Right cardiac atrium (tissue), 5 donors: ENCODE results near the gene AADACL4. TPM values are rescaled to one million over a fixed set of nuclear protein-coding genes. Genes with fewer than 3 reads are reported as not detected.

Source experiments
- ATAC-seq, 2 donors: fragments of 200-7000 bp; cut with Tn5 transposase; one replicate each; pipeline versions ENCODE4 v1.8.0 to v1.9.1; 2020; ENCODE audit warnings: moderate library complexity in 2 of 2, mild to moderate bottlenecking in 1 of 2
- DNase-seq, 3 donors: peaks; one replicate each; pipeline ENCODE4 v3.0.0-alpha.2; 2020
- H3K27ac ChIP-seq: one replicate; pipeline ENCODE4 v1.5.1; 2013; ENCODE audit warnings: mild to moderate bottlenecking, low read length, control low read depth, moderate library complexity
- H3K27me3 ChIP-seq: one replicate; pipeline ENCODE4 v1.6.1; 2013; ENCODE audit not compliant: control insufficient read depth, insufficient read depth
- H3K4me1 ChIP-seq: one replicate; pipeline ENCODE4 v1.6.1; 2013; ENCODE audit warnings: low read length; ENCODE audit not compliant: control insufficient read depth, insufficient read depth
- H3K4me3 ChIP-seq: one replicate; pipeline ENCODE4 v1.5.1; 2013; ENCODE audit warnings: low read length, control low read depth
- H3K9me3 ChIP-seq: one replicate; pipeline ENCODE4 v1.6.1; 2013; ENCODE audit warnings: low read length; ENCODE audit not compliant: control insufficient read depth
- WGBS: extraction: QIAGEN DNeasy Blood & Tissue Kit; methylation state at CpG from one replicate; pipeline ENCODE4 v1.1.7; 2013; 5-methylcytosine and 5-hydroxymethylcytosine counted together
- intact Hi-C, 4 donors: fragments of 100-400 bp; cut with DNase I; formaldehyde crosslinking; loops; one replicate each; pipeline versions ENCODE4 v1.11.0 to v1.14.0; 2022 to 2023
- polyA plus RNA-seq: library from polyadenylated mRNA; stranded (reverse); fragments of 200-250 nt; gene quantifications from one replicate; pipeline ENCODE4 v1.2.3, GENCODE V29; 2013
- total RNA-seq, 4 donors: library from RNA; stranded (reverse); fragmentation: NEBNext Ultra II Directional; extraction: Animal tissue kit (Norgen Biotek cat#: 25700); gene quantifications; one replicate each; pipeline ENCODE4 v1.2.1, GENCODE V29; 2021
- donor health status: healthy with polysubstance abuse.
- donor health status: DM: no; HTN: yes; CAD: no.
- donor health status: DM: no; HTN: no; CAD: no.
- donor health status: DM: no; HTN: yes; CAD: no; lungs with severe emphysema.
- donor health status: DM: yes; HTN: yes; CAD: no.

AADACL4 gene
- total and polyA plus RNA-seq, 5 donors: not detected

DNA sequence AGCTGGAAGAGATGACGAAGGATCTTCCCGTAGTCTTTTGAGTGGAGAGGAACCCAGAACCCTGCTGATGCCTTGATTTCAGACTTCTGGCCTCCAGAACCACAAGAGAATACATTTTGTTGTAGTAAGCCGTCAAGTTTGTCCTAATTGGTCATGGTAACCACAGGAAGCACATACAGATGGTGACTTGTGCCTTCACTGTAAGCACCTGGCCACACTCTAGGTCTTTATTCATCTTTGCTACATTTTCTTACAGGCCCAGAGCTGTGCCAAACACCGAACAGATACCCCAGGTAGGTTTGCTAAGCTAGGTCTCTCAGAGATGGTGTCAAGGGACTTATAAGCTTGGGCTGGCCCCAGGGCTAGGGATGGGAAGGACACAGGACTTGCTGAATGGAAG is 30.7 kb upstream of the AADACL4 start:
- intact Hi-C loops: loop anchor here in 3 of 4 donors (10.0 kb wide), 3 partner anchors 58 to 138 kb away; no protein-coding TSS in a partner anchor
- DNase-seq: no peak
- H3K9me3 ChIP-seq: no peaks in the 10 kb centered on the region
- WGBS: 92% methylated on average over 4 of the region's 4 CpGs
- H3K4me3 ChIP-seq: no peak overlapping the region
- H3K27me3 ChIP-seq: no peaks in the 10 kb centered on the region
- no peak overlapping the region for H3K27ac ChIP-seq
- no peak for ATAC-seq
- peaks cover 5% of the 10 kb centered on the region for H3K4me1 ChIP-seq

DNA sequence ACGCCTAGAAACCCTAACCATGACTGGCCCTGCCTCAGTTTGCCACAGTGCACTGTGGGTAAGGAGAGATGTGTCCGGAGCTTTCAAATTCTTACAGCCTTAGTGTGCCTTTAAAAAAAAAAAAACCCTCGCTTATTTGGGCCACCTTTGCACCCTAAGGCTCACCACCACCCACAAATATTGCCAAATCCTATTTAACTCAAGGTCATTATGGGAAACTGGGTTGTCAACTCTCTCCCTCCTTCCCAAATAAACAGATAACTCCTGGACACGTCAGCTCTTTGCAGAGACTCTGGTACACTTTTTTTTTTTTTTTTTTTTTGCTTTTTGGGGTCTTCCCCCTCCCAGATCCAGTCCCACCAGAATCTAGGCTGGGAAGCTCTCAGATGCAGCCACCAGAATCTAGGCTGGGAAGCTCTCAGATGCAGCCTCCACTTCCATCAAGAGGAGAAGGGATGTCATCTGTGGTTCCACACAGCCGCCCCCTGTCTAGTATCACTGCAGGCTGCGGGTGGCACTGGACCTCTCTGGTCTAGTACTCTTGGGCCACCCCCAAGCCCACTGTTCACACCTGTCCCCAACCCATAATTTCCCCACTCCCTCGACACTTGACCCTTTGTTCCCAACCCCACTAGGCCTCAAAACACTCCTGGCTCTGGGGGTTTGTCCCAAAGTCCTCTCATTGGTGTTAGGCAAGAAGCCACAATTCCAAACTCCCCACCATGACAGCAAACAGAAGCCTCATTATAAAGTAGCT is 29.3 kb upstream of the AADACL4 start:
- H3K27me3 ChIP-seq: no peaks in the 10 kb centered on the region
- H3K27ac ChIP-seq: peak overlapping the region; percentile 98
- DNase-seq (no peak), ATAC-seq (no peak)
- peak overlapping the region; percentile 78 for H3K4me3 ChIP-seq
- WGBS: 78% methylated on average over 7 of the region's 7 CpGs
- H3K4me1 ChIP-seq: peaks cover 8% of the 10 kb centered on the region
- H3K9me3 ChIP-seq: no peaks in the 10 kb centered on the region
- intact Hi-C loops: loop anchor here in 3 of 4 donors (5.0 to 10.0 kb wide), 5 partner anchors 57 to 207 kb away; no protein-coding TSS in a partner anchor

DNA sequence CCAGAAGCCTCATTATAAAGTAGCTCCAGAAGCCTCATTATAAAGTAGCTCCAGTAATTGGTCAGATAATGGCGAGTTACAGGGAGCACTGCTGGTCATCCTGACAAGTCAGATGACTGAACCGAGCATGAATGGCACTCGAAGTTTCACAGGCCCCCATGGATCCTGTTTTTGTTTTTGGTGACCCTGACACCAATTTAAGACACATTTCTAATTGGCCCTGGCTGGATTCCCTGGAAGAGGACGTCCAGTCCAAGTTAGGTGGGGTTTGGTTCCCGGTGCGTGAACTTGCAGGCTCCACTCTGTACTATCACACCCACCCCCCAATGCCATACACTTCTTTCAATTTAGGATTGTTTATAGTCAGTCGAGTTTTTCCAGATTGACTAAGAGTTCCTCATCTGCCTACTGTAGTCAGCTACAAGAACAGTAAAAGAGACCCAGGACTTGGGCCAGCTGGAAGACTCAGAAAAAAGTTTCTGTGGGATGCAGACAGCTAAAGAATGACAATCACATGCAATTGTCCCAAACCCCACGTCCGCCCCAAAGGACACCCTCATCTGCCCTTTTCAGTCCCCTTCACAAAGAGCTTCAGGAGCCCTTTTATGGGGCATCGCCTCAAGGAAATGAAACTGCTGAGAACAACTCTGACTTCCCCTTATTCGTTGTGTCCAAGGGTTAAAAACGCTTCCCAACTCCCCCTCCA is 28.6 kb upstream of the AADACL4 start:
- DNase-seq (peak in 1 of 3 donors; percentile 60), ATAC-seq (no peak)
- intact Hi-C loops: loop anchor here in 3 of 4 donors (5.0 to 10.0 kb wide), 5 partner anchors 58 to 208 kb away; no protein-coding TSS in a partner anchor
- H3K9me3 ChIP-seq: no peaks in the 10 kb centered on the region
- H3K4me1 ChIP-seq: peaks cover 9% of the 10 kb centered on the region
- no peaks in the 10 kb centered on the region for H3K27me3 ChIP-seq
- 10% methylated on average over 12 of the region's 12 CpGs for WGBS
- H3K4me3 ChIP-seq: peak overlapping the region; percentile 78
- H3K27ac ChIP-seq: peak overlapping the region; percentile 98

DNA sequence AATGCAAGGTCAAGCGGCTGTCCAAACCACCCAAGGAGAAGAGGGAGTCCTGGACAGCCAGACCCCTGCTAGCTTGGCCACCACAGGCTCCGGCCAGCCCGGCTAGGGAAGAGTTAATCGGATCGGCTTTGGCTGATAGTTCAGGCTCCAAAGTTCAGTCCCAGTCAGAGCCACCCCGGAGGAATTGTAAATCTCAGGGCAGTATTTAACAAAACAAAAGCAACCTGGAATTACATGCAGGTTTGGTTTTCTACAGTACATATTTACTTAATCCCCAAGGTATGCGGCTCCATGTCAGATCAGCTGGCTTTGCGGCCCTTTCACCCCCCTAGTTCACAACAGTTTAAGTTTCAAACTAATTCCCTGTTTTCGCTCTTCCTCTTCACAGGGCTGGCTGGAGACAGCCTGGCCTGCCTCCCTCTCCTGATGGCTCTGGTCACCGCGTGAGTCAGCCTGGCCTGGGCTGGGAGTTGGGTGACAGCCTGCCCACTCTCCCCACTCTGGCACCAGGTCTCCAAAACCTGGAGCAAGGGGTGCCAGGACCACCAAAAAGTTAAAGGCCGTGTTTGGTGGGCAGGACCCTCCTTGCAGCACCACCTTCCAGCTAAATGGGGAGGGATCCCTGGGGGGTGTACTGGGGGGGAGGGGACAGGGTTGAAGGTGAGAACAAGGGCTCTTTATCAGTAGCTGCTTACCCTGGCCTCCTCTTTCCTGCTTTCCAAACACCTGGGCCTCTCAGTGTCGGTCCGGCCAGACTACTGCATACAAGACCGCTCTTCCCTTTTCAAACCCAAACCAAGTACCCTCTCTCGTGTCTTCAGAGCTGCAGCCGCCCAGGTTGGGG is 27.8 kb upstream of the AADACL4 start:
- intact Hi-C loops: loop anchor here in 3 of 4 donors (5.0 to 10.0 kb wide), 5 partner anchors 59 to 209 kb away; no protein-coding TSS in a partner anchor
- peak; percentile 61 to 71 for ATAC-seq
- Histone ChIP-seq H3K4me3 (peak overlapping the region; percentile 78), H3K9me3 (no peaks in the 10 kb centered on the region), H3K27ac (peak overlapping the region; percentile 98), H3K4me1 (peaks cover 7% of the 10 kb centered on the region), H3K27me3 (no peaks in the 10 kb centered on the region)
- WGBS: 7% methylated on average over 17 of the region's 17 CpGs
- peak; percentile 77 to 89 (median 87) for DNase-seq

DNA sequence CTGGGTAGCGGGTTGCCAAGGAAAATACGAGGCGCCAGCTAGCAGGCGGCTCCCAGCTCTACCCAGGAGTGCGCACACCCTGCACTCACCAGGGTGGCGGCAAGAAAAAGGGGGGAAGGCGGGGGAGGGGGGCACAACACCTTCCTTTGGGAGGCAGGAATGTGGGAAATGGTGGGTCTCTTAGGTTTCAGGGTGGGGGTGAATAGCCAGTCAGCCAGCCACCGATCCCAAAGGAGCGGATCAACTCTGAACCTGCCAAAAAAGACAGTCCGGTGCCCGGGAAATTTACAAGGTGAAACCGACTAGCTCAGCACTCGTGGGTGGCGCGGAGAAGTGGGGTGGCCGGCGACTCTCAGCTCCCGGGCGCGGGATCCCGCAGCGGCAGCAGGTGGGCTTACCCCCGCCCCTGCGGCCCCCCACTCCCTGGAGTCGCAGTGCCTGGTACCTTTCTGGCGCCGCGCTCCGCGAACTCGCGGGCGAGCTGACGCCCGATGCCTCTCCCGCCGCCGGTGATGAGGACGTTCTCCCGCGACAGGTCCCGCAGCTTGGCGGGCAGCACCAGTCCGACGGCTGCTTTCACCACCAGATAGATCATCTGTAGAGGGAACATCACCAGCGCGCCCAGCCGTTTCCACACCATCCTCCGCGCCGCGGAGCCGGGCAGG is 27.0 kb upstream of the AADACL4 start:
- WGBS: 3% methylated on average over 53 of the region's 53 CpGs
- ATAC-seq: peak; percentile 7 to 20
- H3K4me1 ChIP-seq: peaks cover 9% of the 10 kb centered on the region
- DNase-seq: peak in 2 of 3 donors; percentile 84
- H3K4me3 ChIP-seq: peak overlapping the region; percentile 78
- H3K27me3 ChIP-seq: no peaks in the 10 kb centered on the region
- intact Hi-C loops: loop anchor here in 3 of 4 donors (5.0 to 10.0 kb wide), 5 partner anchors 60 to 210 kb away; no protein-coding TSS in a partner anchor
- no peaks in the 10 kb centered on the region for H3K9me3 ChIP-seq
- H3K27ac ChIP-seq: peak overlapping the region; percentile 98

DNA sequence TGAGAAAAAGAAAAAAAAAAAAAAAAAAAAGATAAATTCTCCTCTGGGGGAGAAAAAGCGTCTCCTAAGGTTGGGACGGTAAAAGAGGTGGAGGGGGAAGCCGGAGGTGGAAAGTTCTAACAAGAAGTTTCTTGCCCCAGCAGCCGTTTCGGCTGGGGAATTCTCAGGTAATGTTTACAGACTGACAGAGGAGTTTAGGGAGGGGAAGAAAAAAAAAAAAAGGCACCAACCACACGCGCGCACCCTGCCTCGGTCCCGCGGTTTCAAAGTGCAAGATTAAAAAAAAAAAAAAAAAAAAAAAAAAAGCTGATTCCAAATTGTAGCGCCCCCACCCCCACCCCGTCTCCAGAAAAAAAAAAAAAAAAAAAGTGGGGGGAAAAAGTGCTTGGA is 26.4 kb upstream of the AADACL4 start:
- H3K9me3 ChIP-seq: no peaks in the 10 kb centered on the region
- no peak for DNase-seq
- intact Hi-C loops: loop anchor here in 3 of 4 donors (5.0 to 10.0 kb wide), 5 partner anchors 60 to 210 kb away; no protein-coding TSS in a partner anchor
- H3K27ac ChIP-seq: peak overlapping the region; percentile 98
- no peak for ATAC-seq
- peak overlapping the region; percentile 78 for H3K4me3 ChIP-seq
- peaks cover 13% of the 10 kb centered on the region for H3K4me1 ChIP-seq
- WGBS: under 1% methylated on average over 12 of the region's 13 CpGs
- no peaks in the 10 kb centered on the region for H3K27me3 ChIP-seq

DNA sequence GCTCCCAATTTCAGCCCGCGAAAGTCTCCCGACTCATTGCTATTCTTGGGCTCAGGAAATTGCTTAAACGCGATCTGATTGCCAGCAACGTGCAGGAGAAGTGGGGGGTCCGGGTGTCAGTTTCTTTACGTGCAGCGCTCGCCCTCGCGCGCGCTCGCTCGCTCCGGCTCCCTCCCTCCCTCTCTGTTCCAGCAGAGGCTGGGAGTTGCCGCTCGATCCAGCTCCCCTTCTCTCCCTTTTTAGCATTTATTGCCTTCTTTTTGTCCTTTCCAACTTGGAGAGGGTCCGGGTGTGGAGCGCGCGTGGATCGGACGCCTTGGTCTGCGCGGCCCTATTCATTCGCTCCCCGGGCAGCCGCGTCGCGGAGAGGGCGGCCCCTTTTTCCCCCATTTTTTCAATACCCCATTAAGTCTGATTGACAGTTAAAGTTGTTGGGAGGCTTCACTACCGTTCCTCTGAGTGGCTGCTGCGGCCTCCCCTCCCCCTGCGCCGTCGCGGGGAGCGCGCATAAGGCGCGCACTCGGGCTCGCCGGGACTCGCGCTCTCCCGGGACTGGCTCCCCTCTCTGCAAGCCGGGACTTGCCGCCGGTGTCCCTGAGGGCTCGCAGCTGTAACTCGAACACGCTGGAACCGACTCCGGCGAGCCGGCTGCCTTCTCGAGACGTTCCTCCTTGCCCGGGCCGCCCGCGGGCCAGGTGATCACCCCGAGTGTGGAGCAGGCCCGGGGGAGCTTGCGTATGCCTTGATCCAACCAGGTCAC is 25.8 kb upstream of the AADACL4 start, which contains the start of gene DHRS3:
DHRS3 (minus strand) TSS at position 310 of the 760 bp plus-strand sequence. CDS start 862 bp downstream, outside the sequence.
- peak within 1 kb of the TSS; percentile 98 for H3K27ac ChIP-seq

DNA sequence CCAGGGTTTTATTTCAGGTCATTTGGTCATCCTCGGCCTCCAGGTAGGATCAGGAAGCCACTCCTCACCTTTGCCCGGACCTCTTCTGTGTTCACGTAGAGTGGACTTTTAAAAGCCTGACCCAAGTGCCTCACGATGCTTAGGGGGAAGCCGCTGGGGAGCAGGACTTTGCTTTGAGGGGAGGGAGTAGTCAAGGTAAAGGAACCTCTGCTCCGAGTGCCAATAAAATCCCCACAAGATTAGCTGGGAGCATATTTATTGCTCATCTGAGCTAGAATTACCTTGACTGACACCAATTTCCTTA is 25.3 kb upstream of the AADACL4 start:
- intact Hi-C loops: loop anchor here in 3 of 4 donors (5.0 to 10.0 kb wide), 5 partner anchors 61 to 211 kb away; no protein-coding TSS in a partner anchor
- no peaks in the 10 kb centered on the region for H3K9me3 ChIP-seq
- peak overlapping the region; percentile 78 for H3K4me3 ChIP-seq
- peak overlapping the region; percentile 80 for H3K27ac ChIP-seq
- H3K27me3 ChIP-seq: no peaks in the 10 kb centered on the region
- H3K4me1 ChIP-seq: peaks cover 16% of the 10 kb centered on the region
- 17% methylated on average over 6 of the region's 6 CpGs for WGBS
- no peak for ATAC-seq
- DNase-seq: no peak

More for the DNA sequence above, 25.8 kb upstream of the AADACL4 start, which contains the start of gene DHRS3:
- peaks cover 16% of the 10 kb centered on the region for H3K4me1 ChIP-seq
- ATAC-seq (peak; percentile 71 to 75), DNase-seq (peak; percentile 82 to 94 (median 94))
- intact Hi-C loops: loop anchor here in 3 of 4 donors (5.0 to 10.0 kb wide), 5 partner anchors 61 to 211 kb away; no protein-coding TSS in a partner anchor
- 1% methylated on average over 69 of the region's 69 CpGs for WGBS
- H3K4me3 ChIP-seq: peak within 1 kb of the TSS; percentile 78
- no peaks in the 10 kb centered on the region for H3K9me3 ChIP-seq
- H3K27me3 ChIP-seq: no peaks in the 10 kb centered on the region

DNA sequence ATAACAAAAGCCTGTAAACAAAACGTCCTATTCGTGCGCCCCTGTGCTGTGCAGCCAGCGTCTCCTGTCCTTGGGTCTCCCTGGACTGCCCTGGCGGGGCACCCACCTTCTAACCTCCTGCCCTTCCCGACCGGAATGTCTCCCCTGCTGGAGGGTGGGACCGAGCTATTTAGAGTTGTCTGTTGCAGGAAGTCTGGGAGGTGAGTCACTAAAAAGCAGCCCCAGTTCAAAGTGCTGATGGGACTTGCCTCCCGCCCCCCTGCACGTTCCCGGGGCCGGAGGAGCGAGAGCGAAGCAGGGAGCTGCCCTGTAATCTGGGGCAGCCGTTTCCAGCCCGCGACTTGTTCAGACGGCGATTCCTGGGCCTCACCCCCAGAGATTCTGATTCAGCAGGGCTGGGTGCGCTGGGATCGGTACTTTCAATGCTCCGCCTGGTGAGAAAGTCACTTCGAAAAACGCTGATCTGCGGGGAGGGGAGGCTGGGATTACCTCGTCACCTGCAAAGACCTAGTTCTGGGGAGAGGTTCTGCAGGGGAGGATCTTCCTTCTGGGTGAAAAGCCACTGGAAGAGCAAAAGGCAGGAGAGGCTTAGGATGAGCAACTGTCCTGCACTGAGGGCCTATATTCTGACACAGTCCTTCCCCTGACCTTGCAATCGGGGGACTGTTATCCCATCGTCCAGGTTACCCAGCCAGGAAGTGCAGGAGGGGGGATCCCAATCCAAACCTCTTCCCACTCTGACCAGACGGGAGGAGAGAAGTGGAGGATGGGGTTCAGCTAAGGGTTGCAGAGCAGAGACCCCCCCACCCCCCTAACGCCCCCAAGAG is 24.7 kb upstream of the AADACL4 start:
- peak; percentile 82 to 87 (median 87) for DNase-seq
- intact Hi-C loops: loop anchor here in 3 of 4 donors (5.0 to 10.0 kb wide), 5 partner anchors 62 to 212 kb away; no protein-coding TSS in a partner anchor
- Histone ChIP-seq H3K27me3 (no peaks in the 10 kb centered on the region), H3K9me3 (no peaks in the 10 kb centered on the region), H3K4me1 (peaks cover 16% of the 10 kb centered on the region), H3K4me3 (peak overlapping the region; percentile 78), H3K27ac (peak overlapping the region; percentile 80)
- ATAC-seq: peak; percentile 50 to 75
- WGBS: 12% methylated on average over 30 of the region's 30 CpGs
